GM21576 (cell line): ENCODE results near the gene RNF111.
"Not testable (repeated sequence)": the region's sequence is repeated elsewhere in the genome, so short reads cannot be mapped to it uniquely, and the experiment has no call there.

Experiments
- ATAC-seq: cut with Tn5 transposase; IDR thresholded peaks from one replicate; pipeline ENCODE4 v1.9.1; 2021; ENCODE audit warnings: mild to moderate bottlenecking, moderate library complexity; ENCODE audit not compliant: unreplicated experiment

The RNF111 gene

GRCh38 chr15:59127255-59127654 lies 139.8 kb downstream of the RNF111 start:
- ATAC-seq, result not testable (repeated sequence)

- ATAC-seq, result no peak
Measured at GRCh38 chr15:59131456-59131855, 144.0 kb downstream of the RNF111 start.

- ATAC-seq, result no peak
Measured at GRCh38 chr15:59131969-59132562, 144.6 kb downstream of the RNF111 start.

GRCh38 chr15:59133929-59134427 lies 146.5 kb downstream of the RNF111 start:
- ATAC-seq, result no peak

- ATAC-seq, result no peak
Measured at GRCh38 chr15:59137566-59137965, 150.1 kb downstream of the RNF111 start.

- peak; percentile 52 for ATAC-seq
Measured at GRCh38 chr15:59138243-59138642, 150.8 kb downstream of the RNF111 start.

- ATAC-seq, result no peak
Measured at GRCh38 chr15:59140422-59141226, 153.2 kb downstream of the RNF111 start.

GRCh38 chr15:59143281-59143680 lies 155.8 kb downstream of the RNF111 start:
- no peak for ATAC-seq

- not testable (repeated sequence) for ATAC-seq
Measured at GRCh38 chr15:59144594-59144993, 157.1 kb downstream of the RNF111 start.
